ENCODE data around the gene OR8U1.

DNA sequence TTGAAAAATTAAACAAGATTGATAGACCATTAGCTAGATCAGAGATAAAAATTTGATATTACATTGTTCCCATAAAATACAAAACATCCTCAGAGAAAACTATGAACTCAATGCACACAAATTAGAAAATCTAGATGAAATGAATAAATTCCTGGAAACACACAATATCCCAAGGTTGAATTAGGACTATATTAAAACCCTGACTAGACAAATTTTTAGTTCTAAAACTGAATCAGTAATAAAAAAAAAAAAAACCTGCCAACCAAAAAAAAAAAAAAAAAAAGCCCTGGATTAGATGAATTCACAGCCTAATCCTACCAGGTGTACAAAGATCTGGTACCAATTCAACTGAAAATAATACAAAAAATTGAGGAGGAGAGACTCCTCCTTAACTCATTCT is 35.1 kb upstream of the OR8U1 start:
- TF ChIP-seq, protein P1, sequence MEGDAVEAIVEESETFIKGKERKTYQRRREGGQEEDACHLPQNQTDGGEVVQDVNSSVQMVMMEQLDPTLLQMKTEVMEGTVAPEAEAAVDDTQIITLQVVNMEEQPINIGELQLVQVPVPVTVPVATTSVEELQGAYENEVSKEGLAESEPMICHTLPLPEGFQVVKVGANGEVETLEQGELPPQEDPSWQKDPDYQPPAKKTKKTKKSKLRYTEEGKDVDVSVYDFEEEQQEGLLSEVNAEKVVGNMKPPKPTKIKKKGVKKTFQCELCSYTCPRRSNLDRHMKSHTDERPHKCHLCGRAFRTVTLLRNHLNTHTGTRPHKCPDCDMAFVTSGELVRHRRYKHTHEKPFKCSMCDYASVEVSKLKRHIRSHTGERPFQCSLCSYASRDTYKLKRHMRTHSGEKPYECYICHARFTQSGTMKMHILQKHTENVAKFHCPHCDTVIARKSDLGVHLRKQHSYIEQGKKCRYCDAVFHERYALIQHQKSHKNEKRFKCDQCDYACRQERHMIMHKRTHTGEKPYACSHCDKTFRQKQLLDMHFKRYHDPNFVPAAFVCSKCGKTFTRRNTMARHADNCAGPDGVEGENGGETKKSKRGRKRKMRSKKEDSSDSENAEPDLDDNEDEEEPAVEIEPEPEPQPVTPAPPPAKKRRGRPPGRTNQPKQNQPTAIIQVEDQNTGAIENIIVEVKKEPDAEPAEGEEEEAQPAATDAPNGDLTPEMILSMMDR (IDR thresholded peaks at IDR 0.05) = no peak
- TF ChIP-seq, protein P2, sequence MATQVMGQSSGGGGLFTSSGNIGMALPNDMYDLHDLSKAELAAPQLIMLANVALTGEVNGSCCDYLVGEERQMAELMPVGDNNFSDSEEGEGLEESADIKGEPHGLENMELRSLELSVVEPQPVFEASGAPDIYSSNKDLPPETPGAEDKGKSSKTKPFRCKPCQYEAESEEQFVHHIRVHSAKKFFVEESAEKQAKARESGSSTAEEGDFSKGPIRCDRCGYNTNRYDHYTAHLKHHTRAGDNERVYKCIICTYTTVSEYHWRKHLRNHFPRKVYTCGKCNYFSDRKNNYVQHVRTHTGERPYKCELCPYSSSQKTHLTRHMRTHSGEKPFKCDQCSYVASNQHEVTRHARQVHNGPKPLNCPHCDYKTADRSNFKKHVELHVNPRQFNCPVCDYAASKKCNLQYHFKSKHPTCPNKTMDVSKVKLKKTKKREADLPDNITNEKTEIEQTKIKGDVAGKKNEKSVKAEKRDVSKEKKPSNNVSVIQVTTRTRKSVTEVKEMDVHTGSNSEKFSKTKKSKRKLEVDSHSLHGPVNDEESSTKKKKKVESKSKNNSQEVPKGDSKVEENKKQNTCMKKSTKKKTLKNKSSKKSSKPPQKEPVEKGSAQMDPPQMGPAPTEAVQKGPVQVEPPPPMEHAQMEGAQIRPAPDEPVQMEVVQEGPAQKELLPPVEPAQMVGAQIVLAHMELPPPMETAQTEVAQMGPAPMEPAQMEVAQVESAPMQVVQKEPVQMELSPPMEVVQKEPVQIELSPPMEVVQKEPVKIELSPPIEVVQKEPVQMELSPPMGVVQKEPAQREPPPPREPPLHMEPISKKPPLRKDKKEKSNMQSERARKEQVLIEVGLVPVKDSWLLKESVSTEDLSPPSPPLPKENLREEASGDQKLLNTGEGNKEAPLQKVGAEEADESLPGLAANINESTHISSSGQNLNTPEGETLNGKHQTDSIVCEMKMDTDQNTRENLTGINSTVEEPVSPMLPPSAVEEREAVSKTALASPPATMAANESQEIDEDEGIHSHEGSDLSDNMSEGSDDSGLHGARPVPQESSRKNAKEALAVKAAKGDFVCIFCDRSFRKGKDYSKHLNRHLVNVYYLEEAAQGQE (IDR thresholded peaks at IDR 0.05; ENCODE audit: insufficient read depth in 1 of 2, low read depth in 2 of 2, low read length in 1 of 2) = no peak
- TF ChIP-seq SIN3A (IDR thresholded peaks at IDR 0.05; ENCODE audit: borderline replicate concordance, insufficient read depth, low read depth, low read length) (no peak), POLR2AphosphoS5 (IDR thresholded peaks at IDR 0.05; ENCODE audit: low read depth, low read length) (no peak), TCF7L2 (IDR thresholded peaks at IDR 0.05; ENCODE audit: low read depth, low read length) (no peak)
